Measurements from ENCODE around the gene PIGH.

DNA sequence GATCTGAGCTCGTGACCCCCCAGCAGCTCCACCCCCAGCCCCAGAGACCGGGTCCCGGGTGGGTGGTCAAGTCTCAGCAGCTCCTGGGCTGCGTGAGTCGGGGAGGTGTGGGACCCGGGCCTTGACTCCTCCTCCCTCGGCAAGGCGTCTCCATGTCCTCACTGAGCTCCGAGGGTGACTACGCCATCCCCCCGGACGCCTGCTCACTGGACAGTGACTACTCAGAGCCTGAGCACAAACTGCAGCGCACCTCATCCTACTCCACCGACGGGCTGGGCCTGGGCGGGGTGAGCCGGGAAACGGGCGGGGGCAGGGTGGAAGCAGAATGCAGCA is 28.1 kb downstream of the PIGH start:
- TF ChIP-seq, protein P1, sequence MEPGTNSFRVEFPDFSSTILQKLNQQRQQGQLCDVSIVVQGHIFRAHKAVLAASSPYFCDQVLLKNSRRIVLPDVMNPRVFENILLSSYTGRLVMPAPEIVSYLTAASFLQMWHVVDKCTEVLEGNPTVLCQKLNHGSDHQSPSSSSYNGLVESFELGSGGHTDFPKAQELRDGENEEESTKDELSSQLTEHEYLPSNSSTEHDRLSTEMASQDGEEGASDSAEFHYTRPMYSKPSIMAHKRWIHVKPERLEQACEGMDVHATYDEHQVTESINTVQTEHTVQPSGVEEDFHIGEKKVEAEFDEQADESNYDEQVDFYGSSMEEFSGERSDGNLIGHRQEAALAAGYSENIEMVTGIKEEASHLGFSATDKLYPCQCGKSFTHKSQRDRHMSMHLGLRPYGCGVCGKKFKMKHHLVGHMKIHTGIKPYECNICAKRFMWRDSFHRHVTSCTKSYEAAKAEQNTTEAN (CRISPR knock-in tag; IDR thresholded peaks at IDR 0.05) = no peak
- TF ChIP-seq, protein P2, sequence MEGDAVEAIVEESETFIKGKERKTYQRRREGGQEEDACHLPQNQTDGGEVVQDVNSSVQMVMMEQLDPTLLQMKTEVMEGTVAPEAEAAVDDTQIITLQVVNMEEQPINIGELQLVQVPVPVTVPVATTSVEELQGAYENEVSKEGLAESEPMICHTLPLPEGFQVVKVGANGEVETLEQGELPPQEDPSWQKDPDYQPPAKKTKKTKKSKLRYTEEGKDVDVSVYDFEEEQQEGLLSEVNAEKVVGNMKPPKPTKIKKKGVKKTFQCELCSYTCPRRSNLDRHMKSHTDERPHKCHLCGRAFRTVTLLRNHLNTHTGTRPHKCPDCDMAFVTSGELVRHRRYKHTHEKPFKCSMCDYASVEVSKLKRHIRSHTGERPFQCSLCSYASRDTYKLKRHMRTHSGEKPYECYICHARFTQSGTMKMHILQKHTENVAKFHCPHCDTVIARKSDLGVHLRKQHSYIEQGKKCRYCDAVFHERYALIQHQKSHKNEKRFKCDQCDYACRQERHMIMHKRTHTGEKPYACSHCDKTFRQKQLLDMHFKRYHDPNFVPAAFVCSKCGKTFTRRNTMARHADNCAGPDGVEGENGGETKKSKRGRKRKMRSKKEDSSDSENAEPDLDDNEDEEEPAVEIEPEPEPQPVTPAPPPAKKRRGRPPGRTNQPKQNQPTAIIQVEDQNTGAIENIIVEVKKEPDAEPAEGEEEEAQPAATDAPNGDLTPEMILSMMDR (IDR thresholded peaks at IDR 0.05) = no peak
- TF ChIP-seq CREB1 (CRISPR knock-in tag; IDR thresholded peaks at IDR 0.05) (no peak), MXD4 (CRISPR knock-in tag; IDR thresholded peaks at IDR 0.05; ENCODE audit: borderline replicate concordance) (no peak), ZNF138 (CRISPR knock-in tag; conservative IDR thresholded peaks at IDR 0.05) (no peak), GRHL2 (CRISPR knock-in tag; IDR thresholded peaks at IDR 0.05; ENCODE audit: insufficient replicate concordance, severe bottlenecking) (no peak), TP53 (CRISPR knock-in tag; IDR thresholded peaks at IDR 0.05) (no peak)
- TF ChIP-seq, protein P3, sequence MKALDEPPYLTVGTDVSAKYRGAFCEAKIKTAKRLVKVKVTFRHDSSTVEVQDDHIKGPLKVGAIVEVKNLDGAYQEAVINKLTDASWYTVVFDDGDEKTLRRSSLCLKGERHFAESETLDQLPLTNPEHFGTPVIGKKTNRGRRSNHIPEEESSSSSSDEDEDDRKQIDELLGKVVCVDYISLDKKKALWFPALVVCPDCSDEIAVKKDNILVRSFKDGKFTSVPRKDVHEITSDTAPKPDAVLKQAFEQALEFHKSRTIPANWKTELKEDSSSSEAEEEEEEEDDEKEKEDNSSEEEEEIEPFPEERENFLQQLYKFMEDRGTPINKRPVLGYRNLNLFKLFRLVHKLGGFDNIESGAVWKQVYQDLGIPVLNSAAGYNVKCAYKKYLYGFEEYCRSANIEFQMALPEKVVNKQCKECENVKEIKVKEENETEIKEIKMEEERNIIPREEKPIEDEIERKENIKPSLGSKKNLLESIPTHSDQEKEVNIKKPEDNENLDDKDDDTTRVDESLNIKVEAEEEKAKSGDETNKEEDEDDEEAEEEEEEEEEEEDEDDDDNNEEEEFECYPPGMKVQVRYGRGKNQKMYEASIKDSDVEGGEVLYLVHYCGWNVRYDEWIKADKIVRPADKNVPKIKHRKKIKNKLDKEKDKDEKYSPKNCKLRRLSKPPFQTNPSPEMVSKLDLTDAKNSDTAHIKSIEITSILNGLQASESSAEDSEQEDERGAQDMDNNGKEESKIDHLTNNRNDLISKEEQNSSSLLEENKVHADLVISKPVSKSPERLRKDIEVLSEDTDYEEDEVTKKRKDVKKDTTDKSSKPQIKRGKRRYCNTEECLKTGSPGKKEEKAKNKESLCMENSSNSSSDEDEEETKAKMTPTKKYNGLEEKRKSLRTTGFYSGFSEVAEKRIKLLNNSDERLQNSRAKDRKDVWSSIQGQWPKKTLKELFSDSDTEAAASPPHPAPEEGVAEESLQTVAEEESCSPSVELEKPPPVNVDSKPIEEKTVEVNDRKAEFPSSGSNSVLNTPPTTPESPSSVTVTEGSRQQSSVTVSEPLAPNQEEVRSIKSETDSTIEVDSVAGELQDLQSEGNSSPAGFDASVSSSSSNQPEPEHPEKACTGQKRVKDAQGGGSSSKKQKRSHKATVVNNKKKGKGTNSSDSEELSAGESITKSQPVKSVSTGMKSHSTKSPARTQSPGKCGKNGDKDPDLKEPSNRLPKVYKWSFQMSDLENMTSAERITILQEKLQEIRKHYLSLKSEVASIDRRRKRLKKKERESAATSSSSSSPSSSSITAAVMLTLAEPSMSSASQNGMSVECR (CRISPR knock-in tag; IDR thresholded peaks at IDR 0.05; ENCODE audit: borderline replicate concordance) = no peak

Data from WTC11 (cell line).